H1 (cell line): ENCODE measurements around the gene BDP1. TPM values are rescaled to one million over a fixed set of nuclear protein-coding genes. Genes with fewer than 3 reads are reported as not detected.

Source experiments
- CHD7 ChIP-seq: fragments of 300-600 bp; sonication (generic); IDR thresholded peaks from 2 replicates; pipeline ENCODE4 v1.7.1; 2012; ENCODE audit warnings: low read length, moderate library complexity, mild to moderate bottlenecking, inconsistent platforms; ENCODE audit not compliant: insufficient replicate concordance
- EGR1 ChIP-seq: IDR thresholded peaks from 2 replicates; pipeline ENCODE4 v1.6.1; 2011; ENCODE audit warnings: low read depth, low read length, borderline replicate concordance
- SRF ChIP-seq: IDR thresholded peaks from 2 replicates; pipeline ENCODE4 v1.6.1; 2011; ENCODE audit warnings: mild to moderate bottlenecking, low read depth, low read length, moderate library complexity
- polyA plus RNA-seq, 7 experiments: library from polyadenylated mRNA; depleted of rRNA in 3 of 7; stranded (reverse) in 5 of 7; unstranded in 2 of 7; fragments of >200 nt in 5 of 7; fragments of 200-250 nt in 2 of 7; gene quantifications; 1 replicate in 5 of 7; 2 replicates in 1 of 7; 4 replicates in 1 of 7; pipeline versions ENCODE4 v1.2.1 to v1.2.3, GENCODE V29; 2011 to 2013; ENCODE audit warnings: missing spikeins in 2 of 7, mixed read lengths in 2 of 7
- total RNA-seq: library from RNA; stranded (reverse); fragmentation: NEBNext Ultra II Directional; extraction: Animal tissue kit (Norgen Biotek cat#: 25700); gene quantifications from 2 replicates; pipeline ENCODE4 v1.2.1, GENCODE V29; 2021

BDP1 gene
- total and polyA plus RNA-seq, 2 of the 8 experiments (the other 6 are each of a cell fraction or from before 2014, with no cell fraction given), result 4.7 to 32.1 TPM

GRCh38 chr5:71460693-71461092 is 5.2 kb downstream of the BDP1 start (continued):
- TF ChIP-seq CHD7 (no peak), SRF (no peak), EGR1 (no peak)
